Skeletal muscle tissue (tissue), 4 donors: ENCODE data around the gene MPP3. TPM values are rescaled to one million over a fixed set of nuclear protein-coding genes. Genes with fewer than 3 reads are reported as not detected.

ENCODE experiments used
- H3K27ac ChIP-seq: one replicate; pipeline ENCODE4 v1.7.0; 2013; ENCODE audit warnings: mild to moderate bottlenecking, low read depth, low read length, inconsistent platforms
- H3K27me3 ChIP-seq, 3 donors: one replicate each; pipeline ENCODE4 v1.7.0; 2013; ENCODE audit warnings: low read length in 3 of 3; ENCODE audit not compliant: control insufficient read depth in 3 of 3, insufficient read depth in 3 of 3
- H3K36me3 ChIP-seq, 3 donors: one replicate each; pipeline ENCODE4 v1.7.0; 2013; ENCODE audit warnings: low read length in 3 of 3; ENCODE audit not compliant: control insufficient read depth in 3 of 3, insufficient read depth in 3 of 3
- H3K4me1 ChIP-seq, 3 donors: one replicate each; pipeline ENCODE4 v1.7.0; 2013; ENCODE audit warnings: low read length in 3 of 3, mild to moderate bottlenecking in 3 of 3; ENCODE audit not compliant: control insufficient read depth in 3 of 3, insufficient read depth in 3 of 3
- H3K4me3 ChIP-seq, 3 donors: one replicate each; pipeline ENCODE4 v1.7.0; 2013; ENCODE audit warnings: low read length in 3 of 3
- H3K9ac ChIP-seq, 3 donors: one replicate each; pipeline ENCODE4 v1.7.0; 2013; ENCODE audit warnings: low read length in 3 of 3, mild to moderate bottlenecking in 3 of 3, moderate library complexity in 2 of 3, low read depth in 1 of 3
- H3K9me3 ChIP-seq, 3 donors: one replicate each; pipeline ENCODE4 v1.7.0; 2013; ENCODE audit warnings: low read length in 3 of 3; ENCODE audit not compliant: control insufficient read depth in 3 of 3
- total RNA-seq: library from RNA; depleted of rRNA; stranded (reverse); fragments of >200 nt; gene quantifications from one replicate; pipeline ENCODE4 v1.2.3, GENCODE V29; 2014
- donor health status: Osteomylitis.

The MPP3 gene
- total RNA-seq, 1 donor from 2014 or later, result 4.2 TPM

- no peaks in the 10 kb centered on the region for H3K36me3 ChIP-seq
- H3K4me1 ChIP-seq, result peaks cover 7 to 18% (median 11%) of the 10 kb centered on the region in 3 donors
- H3K27me3 ChIP-seq, result no peaks in the 10 kb centered on the region
- H3K27ac ChIP-seq, result no peak overlapping the region
- no peak overlapping the region for H3K9ac ChIP-seq
- no peak overlapping the region for H3K4me3 ChIP-seq
- no peaks in the 10 kb centered on the region for H3K9me3 ChIP-seq
These were observed 7.9 kb upstream of the MPP3 start for GRCh38 chr17:43840814-43841213.

- Histone ChIP-seq H3K4me3 (peak overlapping the region in 1 of 3 donors; percentile 23), H3K27ac (no peak overlapping the region), H3K36me3 (no peaks in the 10 kb centered on the region), H3K4me1 (peaks cover 7 to 17% (median 10%) of the 10 kb centered on the region in 3 donors), H3K27me3 (no peaks in the 10 kb centered on the region), H3K9ac (no peak overlapping the region), H3K9me3 (no peaks in the 10 kb centered on the region)
These were observed 6.7 kb upstream of the MPP3 start for GRCh38 chr17:43839670-43840108.

- Histone ChIP-seq H3K36me3 (no peaks in the 10 kb centered on the region), H3K27me3 (peaks cover 0 to 16% (median 0%) of the 10 kb centered on the region in 3 donors), H3K9ac (no peak overlapping the region), H3K4me3 (no peak overlapping the region), H3K9me3 (no peaks in the 10 kb centered on the region), H3K27ac (no peak overlapping the region), H3K4me1 (peaks cover 9 to 12% (median 10%) of the 10 kb centered on the region in 3 donors)
These were observed 1.2 kb upstream of the MPP3 start for GRCh38 chr17:43834106-43834505.

GRCh38 chr17:43832168-43832975 is 574 bp downstream of the MPP3 start:
- Histone ChIP-seq H3K9ac (peak overlapping the region in 2 of 3 donors; percentile 10 to 69), H3K27ac (no peak overlapping the region), H3K27me3 (peaks cover 0 to 16% (median 0%) of the 10 kb centered on the region in 3 donors), H3K4me3 (peak overlapping the region; percentile 52 to 60 (median 58)), H3K4me1 (peaks cover 9 to 12% (median 10%) of the 10 kb centered on the region in 3 donors), H3K9me3 (no peaks in the 10 kb centered on the region), H3K36me3 (no peaks in the 10 kb centered on the region)

GRCh38 chr17:43831633-43832032 is 1.3 kb downstream of the MPP3 start:
- Histone ChIP-seq H3K36me3 (no peaks in the 10 kb centered on the region), H3K4me3 (no peak overlapping the region), H3K27me3 (peaks cover 0 to 16% (median 0%) of the 10 kb centered on the region in 3 donors), H3K4me1 (peaks cover 9 to 12% (median 10%) of the 10 kb centered on the region in 3 donors), H3K9me3 (no peaks in the 10 kb centered on the region), H3K27ac (no peak overlapping the region), H3K9ac (no peak overlapping the region)

GRCh38 chr17:43830510-43831140 is 2.3 kb downstream of the MPP3 start:
- H3K4me3 ChIP-seq, result no peak overlapping the region
- no peaks in the 10 kb centered on the region for H3K9me3 ChIP-seq
- no peak overlapping the region for H3K9ac ChIP-seq
- no peak overlapping the region for H3K27ac ChIP-seq
- peaks cover 0 to 16% (median 0%) of the 10 kb centered on the region in 3 donors for H3K27me3 ChIP-seq
- H3K36me3 ChIP-seq, result no peaks in the 10 kb centered on the region
- H3K4me1 ChIP-seq, result peaks cover 9 to 12% (median 10%) of the 10 kb centered on the region in 3 donors

- H3K4me1 ChIP-seq, result peaks cover 9 to 12% (median 10%) of the 10 kb centered on the region in 3 donors
- H3K4me3 ChIP-seq, result no peak overlapping the region
- peaks cover 0 to 2% (median 0%) of the 10 kb centered on the region in 3 donors for H3K36me3 ChIP-seq
- peaks cover 0 to 16% (median 0%) of the 10 kb centered on the region in 3 donors for H3K27me3 ChIP-seq
- H3K9ac ChIP-seq, result no peak overlapping the region
- H3K27ac ChIP-seq, result no peak overlapping the region
- no peaks in the 10 kb centered on the region for H3K9me3 ChIP-seq
These were observed 3.2 kb downstream of the MPP3 start for GRCh38 chr17:43829738-43830137.

- H3K36me3 ChIP-seq, result peaks cover 0 to 2% (median 0%) of the 10 kb centered on the region in 3 donors
- H3K4me1 ChIP-seq, result peaks cover 3 to 4% (median 3%) of the 10 kb centered on the region in 3 donors
- H3K27ac ChIP-seq, result no peak overlapping the region
These were observed 5.3 kb downstream of the MPP3 start for GRCh38 chr17:43827596-43827995.

GRCh38 chr17:43826206-43826605 is 6.7 kb downstream of the MPP3 start:
- Histone ChIP-seq H3K4me1 (no peaks in the 10 kb centered on the region), H3K9ac (no peak overlapping the region), H3K4me3 (no peak overlapping the region), H3K27ac (no peak overlapping the region), H3K27me3 (no peaks in the 10 kb centered on the region), H3K9me3 (no peaks in the 10 kb centered on the region), H3K36me3 (peaks cover 0 to 2% (median 0%) of the 10 kb centered on the region in 3 donors)

More at GRCh38 chr17:43827596-43827995, 5.3 kb downstream of the MPP3 start:
- H3K9me3 ChIP-seq, result no peaks in the 10 kb centered on the region
- peaks cover 0 to 2% (median 0%) of the 10 kb centered on the region in 3 donors for H3K27me3 ChIP-seq
- H3K9ac ChIP-seq, result no peak overlapping the region
- H3K4me3 ChIP-seq, result no peak overlapping the region

- no peak overlapping the region for H3K27ac ChIP-seq
These were observed 7.4 kb downstream of the MPP3 start for GRCh38 chr17:43825567-43825966.

More at GRCh38 chr17:43825567-43825966, 7.4 kb downstream of the MPP3 start:
- no peaks in the 10 kb centered on the region for H3K4me1 ChIP-seq
- peaks cover 0 to 3% (median 0%) of the 10 kb centered on the region in 3 donors for H3K36me3 ChIP-seq
- H3K4me3 ChIP-seq, result no peak overlapping the region
- H3K27me3 ChIP-seq, result no peaks in the 10 kb centered on the region
- H3K9me3 ChIP-seq, result no peaks in the 10 kb centered on the region
- no peak overlapping the region for H3K9ac ChIP-seq
